Ishikawa (cell line): ENCODE data around the gene ANP32B.

ENCODE experiments used
- CEBPB ChIP-seq: IDR thresholded peaks from 2 replicates; pipeline ENCODE4 v1.6.1; 2012
- CREB1 ChIP-seq: IDR thresholded peaks from 2 replicates; pipeline ENCODE4 v1.6.1; 2012; ENCODE audit warnings: low read depth
- EGR1 ChIP-seq: IDR thresholded peaks from 2 replicates; pipeline ENCODE4 v1.6.1; 2012
- EP300 ChIP-seq: IDR thresholded peaks from 2 replicates; pipeline ENCODE4 v1.6.1; 2012; ENCODE audit warnings: borderline replicate concordance
- FOXM1 ChIP-seq: IDR thresholded peaks from 2 replicates; pipeline ENCODE4 v1.6.1; 2012; ENCODE audit warnings: low read depth, borderline replicate concordance
- MAX ChIP-seq: IDR thresholded peaks from 2 replicates; pipeline ENCODE4 v1.6.1; 2012
- NFIC ChIP-seq: IDR thresholded peaks from 2 replicates; pipeline ENCODE4 v1.6.1; 2012
- RAD21 ChIP-seq: IDR thresholded peaks from 2 replicates; pipeline ENCODE4 v1.6.1; 2012; ENCODE audit warnings: low read depth
- REST ChIP-seq: IDR thresholded peaks from 2 replicates; pipeline ENCODE4 v1.6.1; 2012; ENCODE audit warnings: low read depth, mild to moderate bottlenecking
- TAF1 ChIP-seq: IDR thresholded peaks from 2 replicates; pipeline ENCODE4 v1.6.1; 2012; ENCODE audit warnings: low read depth, mild to moderate bottlenecking
- TCF12 ChIP-seq: IDR thresholded peaks from 2 replicates; pipeline ENCODE4 v1.6.1; 2012; ENCODE audit warnings: low read depth
- TEAD4 ChIP-seq: IDR thresholded peaks from 2 replicates; pipeline ENCODE4 v1.6.1; 2012
- USF1 ChIP-seq: IDR thresholded peaks from 2 replicates; pipeline ENCODE4 v1.6.1; 2012
- YY1 ChIP-seq: IDR thresholded peaks from 2 replicates; pipeline ENCODE4 v1.6.1; 2012; ENCODE audit warnings: low read depth
- ZBTB7A ChIP-seq: IDR thresholded peaks from 2 replicates; pipeline ENCODE4 v1.6.1; 2012; ENCODE audit warnings: low read depth

Gene ANP32B

GRCh38 chr9:98018347-98018746 lies 35.2 kb downstream of the ANP32B start:
- TF ChIP-seq MAX (no peak), ZBTB7A (no peak), EGR1 (no peak), NFIC (no peak), USF1 (no peak)

GRCh38 chr9:98019098-98019497 lies 36.0 kb downstream of the ANP32B start:
- TF ChIP-seq REST (no peak), EP300 (no peak), EGR1 (no peak), MAX (no peak), CEBPB (no peak), NFIC (no peak)

- TF ChIP-seq TAF1 (no peak), TCF12 (no peak), CEBPB (no peak), CREB1 (no peak), TEAD4 (no peak), REST (no peak), EGR1 (no peak), NFIC (no peak), YY1 (no peak), EP300 (no peak), ZBTB7A (no peak), MAX (no peak), RAD21 (no peak), FOXM1 (no peak), USF1 (no peak)
These were observed 37.5 kb downstream of the ANP32B start for GRCh38 chr9:98020476-98021145.

- no peak for TF ChIP-seq REST
- no peak for TF ChIP-seq MAX
- no peak for TF ChIP-seq YY1
- no peak for TF ChIP-seq EP300
- no peak for TF ChIP-seq TEAD4
- TF ChIP-seq CREB1, result no peak
These were observed 38.3 kb downstream of the ANP32B start for GRCh38 chr9:98021306-98022040.
